Stomach (tissue), 4 donors: Measurements from ENCODE around the gene SOX8.

Experiments used
- CTCF ChIP-seq, 7 experiments: fragments of 450-650 bp in 4 of 7; fragments of 200-600 bp in 3 of 7; sonication (generic) in 3 of 7; IDR thresholded peaks; one replicate each; pipeline ENCODE4 v1.5.1; 2016 to 2019; ENCODE audit warnings: antibody characterized with exemption in 7 of 7, control low read depth in 2 of 7, mild to moderate bottlenecking in 1 of 7
- POLR2A ChIP-seq, 4 donors: fragments of 450-650 bp; IDR thresholded peaks; one replicate each; pipeline ENCODE4 v1.6.1; 2016; ENCODE audit warnings: antibody characterized with exemption in 4 of 4, control low read depth in 2 of 4, mild to moderate bottlenecking in 1 of 4, moderate library complexity in 1 of 4
- POLR2AphosphoS5 ChIP-seq, 3 donors: sonication (generic); formaldehyde crosslinking; IDR thresholded peaks; one replicate each; pipeline ENCODE4 v1.6.1; 2016; ENCODE audit warnings: antibody characterized with exemption in 3 of 3

DNA sequence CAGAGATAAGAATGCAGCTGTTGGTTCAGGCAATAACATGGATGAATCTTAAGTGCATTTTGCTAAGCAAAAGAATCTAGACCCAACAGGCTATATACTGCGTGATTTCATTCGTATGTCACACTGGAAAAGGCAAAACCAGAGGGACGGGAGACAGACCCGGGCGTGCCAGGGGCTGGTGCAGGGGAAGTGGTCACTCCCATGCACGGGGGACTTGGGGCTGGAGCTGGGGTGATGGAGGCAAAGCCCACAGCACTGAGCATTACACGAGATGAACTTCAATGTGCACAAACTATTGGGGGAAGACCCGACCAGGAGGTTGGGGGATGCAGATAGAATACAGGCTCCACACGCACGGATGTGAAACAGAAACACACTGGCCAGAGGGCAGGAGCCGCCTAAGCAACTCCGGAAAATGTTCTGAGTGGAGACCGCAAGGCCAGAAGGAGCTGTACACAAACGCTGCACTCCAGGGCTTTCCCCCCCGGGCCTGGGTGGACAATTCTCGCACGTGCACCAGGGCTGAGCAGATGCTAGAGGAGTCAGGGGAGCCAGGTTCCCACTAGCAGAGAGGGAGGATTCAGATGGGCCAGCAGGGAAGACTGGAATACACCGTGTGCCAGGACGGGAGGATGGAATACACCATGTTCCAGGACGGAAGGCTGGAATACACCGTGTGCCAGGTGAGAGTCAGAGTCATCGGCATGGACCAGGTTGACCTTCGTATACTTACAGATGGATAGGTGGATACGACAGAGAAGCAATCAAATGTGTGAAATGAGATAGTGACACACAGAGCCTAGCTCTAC is 22.1 kb upstream of the SOX8 start:
- TF ChIP-seq POLR2AphosphoS5 (IDR thresholded peaks at IDR 0.05) (no peak), POLR2A (IDR thresholded peaks at IDR 0.05) (no peak), CTCF (IDR thresholded peaks at IDR 0.05) (no peak)
